Neural cell (in vitro differentiated cells): Measurements from ENCODE around the gene CALML4. TPM values are rescaled to one million over a fixed set of nuclear protein-coding genes. Genes with fewer than 3 reads are reported as not detected.
"Not testable (repeated sequence)": the region's sequence is repeated elsewhere in the genome, so short reads cannot be mapped to it uniquely, and the experiment has no call there.

Experiments
- H2AFZ ChIP-seq: fragments of 200-600, 300-800 bp; sonication (generic), shearing (Covaris generic); 2 replicates; pipeline ENCODE4 v1.6.0; 2014; ENCODE audit warnings: low read depth, mild to moderate bottlenecking, antibody characterized with exemption, low read length, moderate library complexity
- H3F3A ChIP-seq: fragments of 200-600 bp; shearing (Covaris generic); 2 replicates; pipeline ENCODE4 v1.6.1; 2016; ENCODE audit warnings: mild to moderate bottlenecking, moderate library complexity, mixed read lengths, antibody characterized with exemption, low read length; ENCODE audit not compliant: insufficient read depth, poor library complexity, severe bottlenecking
- H3K27ac ChIP-seq: fragments of 200-600, 300-800 bp; sonication (generic), shearing (Covaris generic); 2 replicates; pipeline ENCODE4 v1.5.1; 2014; ENCODE audit warnings: mild to moderate bottlenecking, low read length, moderate library complexity
- H3K27me3 ChIP-seq: fragments of 300-800, 200-600 bp; sonication (generic), shearing (Covaris generic); 2 replicates; pipeline ENCODE4 v1.6.0; 2014; ENCODE audit warnings: mild to moderate bottlenecking, low read depth, low read length, moderate library complexity; ENCODE audit not compliant: insufficient read depth
- H3K36me3 ChIP-seq: fragments of 300-800, 200-600 bp; sonication (generic), shearing (Covaris generic); 2 replicates; pipeline ENCODE4 v1.5.1; 2014; ENCODE audit warnings: mild to moderate bottlenecking, antibody characterized with exemption, low read length, moderate library complexity; ENCODE audit not compliant: insufficient read depth
- H3K4me2 ChIP-seq: fragments of 300-800, 200-600 bp; sonication (generic), shearing (Covaris generic); 2 replicates; pipeline ENCODE4 v1.6.0; 2014; ENCODE audit warnings: mild to moderate bottlenecking, low read length
- H3K4me3 ChIP-seq: fragments of 300-800, 200-600 bp; sonication (generic), shearing (Covaris generic); 2 replicates; pipeline ENCODE4 v1.5.1; 2014; ENCODE audit warnings: mild to moderate bottlenecking, low read length, moderate library complexity
- H3K79me2 ChIP-seq: fragments of 200-600 bp; shearing (Covaris generic); replicated peaks from 2 replicates; pipeline ENCODE4 v1.6.0; 2014; ENCODE audit warnings: mild to moderate bottlenecking, low read length, moderate library complexity; ENCODE audit not compliant: insufficient read depth
- H3K9ac ChIP-seq: fragments of 300-800, 200-600 bp; sonication (generic), shearing (Covaris generic); 2 replicates; pipeline ENCODE4 v1.6.1; 2016; ENCODE audit warnings: mild to moderate bottlenecking, low read length, mixed read lengths
- H3K9me2 ChIP-seq: fragments of 200-600 bp; shearing (Covaris generic); 2 replicates; pipeline ENCODE4 v1.6.1; 2016; ENCODE audit warnings: mild to moderate bottlenecking, low read length, mixed read lengths; ENCODE audit not compliant: insufficient read depth
- H3K9me3 ChIP-seq: fragments of 200-600, 300-800 bp; sonication (generic), shearing (Covaris generic); 2 replicates; pipeline ENCODE4 v1.6.1; 2016; ENCODE audit warnings: mild to moderate bottlenecking, mixed run types, low read length, moderate library complexity, mixed read lengths
- H4K20me1 ChIP-seq: fragments of 200-600 bp; shearing (Covaris generic); 2 replicates; pipeline ENCODE4 v1.6.1; 2016; ENCODE audit warnings: mild to moderate bottlenecking, mixed run types; ENCODE audit not compliant: insufficient read depth
- CTCF ChIP-seq: fragments of 450-650 bp; IDR thresholded peaks from 2 replicates; pipeline ENCODE4 v1.5.1; 2014; ENCODE audit warnings: antibody characterized with exemption, mild to moderate bottlenecking, moderate library complexity; ENCODE audit not compliant: poor library complexity, severe bottlenecking
- EP300 ChIP-seq: fragments of 450-650 bp; conservative IDR thresholded peaks from 2 replicates; pipeline ENCODE4 v1.6.1; 2014; ENCODE audit warnings: antibody characterized with exemption, mild to moderate bottlenecking, moderate library complexity; ENCODE audit not compliant: poor library complexity, severe bottlenecking
- EZH2 ChIP-seq: fragments of 200-600, 300-800 bp; shearing (Covaris generic), sonication (generic); IDR thresholded peaks from 2 replicates; pipeline ENCODE4 v1.6.1; 2014; ENCODE audit warnings: antibody characterized with exemption, low read length, borderline replicate concordance, mild to moderate bottlenecking; ENCODE audit not compliant: insufficient read depth, poor library complexity, severe bottlenecking
- MXI1 ChIP-seq: fragments of 450-650 bp; conservative IDR thresholded peaks from 2 replicates; pipeline ENCODE4 v1.6.1; 2014; ENCODE audit warnings: antibody characterized with exemption, mild to moderate bottlenecking; ENCODE audit not compliant: poor library complexity, severe bottlenecking
- POLR2AphosphoS5 ChIP-seq: IDR thresholded peaks from 2 replicates; pipeline ENCODE4 v1.6.1; 2012
- RAD21 ChIP-seq: fragments of 450-650 bp; conservative IDR thresholded peaks from 2 replicates; pipeline ENCODE4 v1.6.1; 2014; ENCODE audit warnings: antibody characterized with exemption, mild to moderate bottlenecking, moderate library complexity
- REST ChIP-seq: IDR thresholded peaks from 2 replicates; pipeline ENCODE4 v1.6.1; 2012; ENCODE audit warnings: borderline replicate concordance
- SMC3 ChIP-seq: fragments of 450-650 bp; conservative IDR thresholded peaks from 2 replicates; pipeline ENCODE4 v1.6.1; 2014; ENCODE audit warnings: antibody characterized with exemption, mild to moderate bottlenecking, moderate library complexity; ENCODE audit not compliant: poor library complexity
- TAF1 ChIP-seq: IDR thresholded peaks from 2 replicates; pipeline ENCODE4 v1.6.1; 2012; ENCODE audit warnings: low read depth
- polyA plus RNA-seq: library from polyadenylated mRNA; depleted of rRNA; stranded (reverse); fragments of >200 nt; gene quantifications from 2 replicates; pipeline ENCODE4 v1.2.3, GENCODE V29; 2014

The CALML4 gene
- polyA plus RNA-seq, 1 donor from 2014 or later = 0.43 TPM

- Histone ChIP-seq H3K79me2 (no peaks in the 10 kb centered on the region), H3K4me2 (no peak overlapping the region), H2AFZ (no peak overlapping the region), H3K9me2 (no peaks in the 10 kb centered on the region), H3K9ac (no peak overlapping the region), H3K4me3 (no peak overlapping the region), H4K20me1 (no peaks in the 10 kb centered on the region), H3K9me3 (no peaks in the 10 kb centered on the region), H3K36me3 (no peaks in the 10 kb centered on the region), H3K27ac (no peak overlapping the region), H3F3A (no peaks in the 10 kb centered on the region), H3K27me3 (no peaks in the 10 kb centered on the region)
- TF ChIP-seq RAD21 (no peak), MXI1 (no peak), CTCF (no peak), REST (no peak), TAF1 (no peak), POLR2AphosphoS5 (no peak), SMC3 (no peak), EP300 (no peak), EZH2 (no peak)
Measured at GRCh38 chr15:68235022-68235421, 29.9 kb upstream of the CALML4 start.

- not testable (repeated sequence) for H3K4me3 ChIP-seq, H4K20me1 ChIP-seq, H3K4me2 ChIP-seq, H3K36me3 ChIP-seq, H3K9me3 ChIP-seq, H2AFZ ChIP-seq, H3F3A ChIP-seq, H3K9me2 ChIP-seq, H3K79me2 ChIP-seq, H3K27me3 ChIP-seq, H3K27ac ChIP-seq, H3K9ac ChIP-seq
Measured at GRCh38 chr15:68234520-68234919, 29.4 kb upstream of the CALML4 start.

GRCh38 chr15:68234060-68234459 lies 28.9 kb upstream of the CALML4 start:
- no peaks in the 10 kb centered on the region for H3K36me3 ChIP-seq
- no peaks in the 10 kb centered on the region for H3K9me3 ChIP-seq
- no peaks in the 10 kb centered on the region for H3F3A ChIP-seq
- no peak overlapping the region for H3K4me2 ChIP-seq
- H3K27me3 ChIP-seq = no peaks in the 10 kb centered on the region
- no peaks in the 10 kb centered on the region for H3K9me2 ChIP-seq
- H3K79me2 ChIP-seq = no peaks in the 10 kb centered on the region
- H4K20me1 ChIP-seq = no peaks in the 10 kb centered on the region
- no peak overlapping the region for H3K4me3 ChIP-seq
- no peak for TF ChIP-seq CTCF
- H2AFZ ChIP-seq = no peak overlapping the region
- no peak overlapping the region for H3K27ac ChIP-seq
- no peak overlapping the region for H3K9ac ChIP-seq
